IMR-90 (cell line): ENCODE data around the gene B4GALT5. TPM values are rescaled to one million over a fixed set of nuclear protein-coding genes. Genes with fewer than 3 reads are reported as not detected.

Experiments
- ATAC-seq: fragments of 200-7000 bp; cut with Tn5 transposase; 2 replicates; pipeline ENCODE4 v1.9.1; 2020; ENCODE audit warnings: low read depth, mild to moderate bottlenecking, moderate library complexity
- BruUV-seq: library from RNA; stranded (reverse); fragments of 400-500 nt; replicated peaks from 2 replicates; lab custom pipeline; 2021; lab: Mats Ljungman, UMichigan
- CTCF ChIA-PET: fragments of 300-600 bp; formaldehyde crosslinking; extraction: SDS; loops from one replicate; lab custom pipeline; 2021; ENCODE audit warnings: antibody characterized with exemption; lab: Yijun Ruan, JAX
- POLR2A ChIA-PET: fragments of 300-600 bp; sonication (Branson Sonifier 250); formaldehyde crosslinking; loops from one replicate; lab custom pipeline; 2022; ENCODE audit warnings: antibody characterized with exemption; ENCODE audit not compliant: unreplicated experiment; lab: Charles Lee
- DNase-seq: peaks from one replicate; pipeline ENCODE4 v3.0.0; 2013
- H2AFZ ChIP-seq: replicated peaks from 2 replicates; pipeline ENCODE3; 2013; ENCODE audit warnings: low read length, mild to moderate bottlenecking; ENCODE audit not compliant: poor library complexity
- H2AK5ac ChIP-seq: 2 replicates; pipeline ENCODE4 v1.6.1; 2013; ENCODE audit warnings: low read depth, low read length, inconsistent platforms
- H2AK9ac ChIP-seq: replicated peaks from 2 replicates; pipeline ENCODE3; 2013; ENCODE audit warnings: mild to moderate bottlenecking, low read depth, low read length, moderate library complexity; ENCODE audit not compliant: poor library complexity
- H2BK120ac ChIP-seq: 2 replicates; pipeline ENCODE4 v1.6.1; 2013; ENCODE audit warnings: low read depth, low read length, inconsistent platforms
- H2BK15ac ChIP-seq: 3 replicates; pipeline ENCODE4 v1.6.1; 2013; ENCODE audit warnings: low read depth, low read length, inconsistent platforms
- H2BK20ac ChIP-seq: 2 replicates; pipeline ENCODE4 v1.6.1; 2013; ENCODE audit warnings: low read depth, mild to moderate bottlenecking, inconsistent platforms, low read length, moderate library complexity
- H2BK5ac ChIP-seq: 2 replicates; pipeline ENCODE4 v1.6.1; 2013; ENCODE audit warnings: mild to moderate bottlenecking, low read depth, low read length, inconsistent platforms; ENCODE audit not compliant: poor library complexity, severe bottlenecking
- H3K14ac ChIP-seq: replicated peaks from 2 replicates; pipeline ENCODE4 v1.6.1; 2013; ENCODE audit warnings: low read depth, low read length, inconsistent platforms
- H3K18ac ChIP-seq: 2 replicates; pipeline ENCODE4 v1.6.1; 2013; ENCODE audit warnings: low read depth, low read length, control low read depth
- H3K23ac ChIP-seq: 2 replicates; pipeline ENCODE4 v1.6.1; 2013; ENCODE audit warnings: low read depth, low read length, inconsistent platforms
- H3K27ac ChIP-seq: 2 replicates; pipeline ENCODE4 v1.5.1; 2013; ENCODE audit warnings: mild to moderate bottlenecking, control low read depth, low read length; ENCODE audit not compliant: insufficient read depth
- H3K27me3 ChIP-seq: 2 replicates; pipeline ENCODE4 v1.6.1; 2013; ENCODE audit warnings: low read length; ENCODE audit not compliant: control insufficient read depth, insufficient read depth
- H3K36me3 ChIP-seq: 2 replicates; pipeline ENCODE4 v1.6.1; 2013; ENCODE audit warnings: low read length, mixed read lengths; ENCODE audit not compliant: control insufficient read depth, insufficient read depth
- H3K4ac ChIP-seq: 2 replicates; pipeline ENCODE4 v1.6.1; 2013; ENCODE audit warnings: low read depth, low read length, inconsistent platforms
- H3K4me1 ChIP-seq: 2 replicates; pipeline ENCODE4 v1.6.1; 2013; ENCODE audit warnings: low read length, mixed read lengths; ENCODE audit not compliant: control insufficient read depth, insufficient read depth
- H3K4me2 ChIP-seq: 2 replicates; pipeline ENCODE4 v1.6.1; 2013; ENCODE audit warnings: low read depth, mild to moderate bottlenecking, control low read depth, low read length, moderate library complexity
- H3K4me3 ChIP-seq: 2 replicates; pipeline ENCODE4 v1.5.1; 2013; ENCODE audit warnings: low read depth, mild to moderate bottlenecking, control low read depth, low read length, moderate library complexity; ENCODE audit not compliant: insufficient read depth
- H3K56ac ChIP-seq: 2 replicates; pipeline ENCODE4 v1.6.1; 2013; ENCODE audit warnings: low read length, inconsistent platforms; ENCODE audit not compliant: insufficient read depth; ENCODE audit errors: extremely low read depth
- H3K79me1 ChIP-seq, 2 experiments: 2 replicates each; pipeline ENCODE4 v1.6.1; 2013; ENCODE audit warnings: low read length in 2 of 2, inconsistent platforms in 1 of 2, low read depth in 1 of 2
- H3K9ac ChIP-seq: 2 replicates; pipeline ENCODE4 v1.6.1; 2013; ENCODE audit warnings: low read depth, low read length, control low read depth
- H3K9me1 ChIP-seq: 2 replicates; pipeline ENCODE4 v1.6.1; 2013; ENCODE audit warnings: low read length, inconsistent platforms; ENCODE audit not compliant: insufficient read depth
- H3K9me3 ChIP-seq: 2 replicates; pipeline ENCODE4 v1.6.1; 2013; ENCODE audit warnings: low read length; ENCODE audit not compliant: control insufficient read depth, insufficient read depth
- H4K20me1 ChIP-seq: 2 replicates; pipeline ENCODE4 v1.6.1; 2013; ENCODE audit warnings: low read length, inconsistent platforms; ENCODE audit not compliant: insufficient read depth
- H4K5ac ChIP-seq: 2 replicates; pipeline ENCODE4 v1.6.1; 2013; ENCODE audit warnings: mild to moderate bottlenecking, low read depth, low read length, control low read depth
- H4K8ac ChIP-seq, 2 experiments: 2 replicates each; pipeline ENCODE4 v1.6.1; 2013; ENCODE audit warnings: low read depth in 2 of 2, low read length in 2 of 2, control low read depth in 1 of 2, inconsistent platforms in 1 of 2
- H4K91ac ChIP-seq: 2 replicates; pipeline ENCODE4 v1.6.1; 2013; ENCODE audit warnings: low read depth, low read length, inconsistent platforms; ENCODE audit not compliant: insufficient read depth
- BHLHE40 ChIP-seq: fragments of 150-350 bp; IDR thresholded peaks from 2 replicates; pipeline ENCODE4 v1.6.1; 2016; ENCODE audit warnings: mild to moderate bottlenecking, low read depth, low read length
- CEBPB ChIP-seq: IDR thresholded peaks from 2 replicates; pipeline ENCODE4 v1.6.1; 2012; ENCODE audit warnings: low read depth, low read length, improper control_type of control experiment
- CHD1 ChIP-seq: IDR thresholded peaks from 2 replicates; pipeline ENCODE4 v1.6.1; 2012; ENCODE audit warnings: low read depth, low read length, improper control_type of control experiment
- CTCF ChIP-seq: conservative IDR thresholded peaks from 2 replicates; pipeline ENCODE4 v1.5.1; 2012; ENCODE audit warnings: mild to moderate bottlenecking, low read depth, low read length, improper control_type of control experiment
- FOS ChIP-seq: fragments of 150-350 bp; IDR thresholded peaks from 2 replicates; pipeline ENCODE4 v1.6.1; 2016; ENCODE audit warnings: low read depth, low read length
- MAFK ChIP-seq: IDR thresholded peaks from 2 replicates; pipeline ENCODE4 v1.6.1; 2012; ENCODE audit warnings: low read depth, low read length, improper control_type of control experiment
- MAZ ChIP-seq: IDR thresholded peaks from 2 replicates; pipeline ENCODE4 v1.6.1; 2012; ENCODE audit warnings: low read depth, mild to moderate bottlenecking, low read length, improper control_type of control experiment, moderate library complexity, borderline replicate concordance
- MXI1 ChIP-seq: IDR thresholded peaks from 2 replicates; pipeline ENCODE4 v1.6.1; 2012; ENCODE audit warnings: low read depth, mild to moderate bottlenecking, low read length, moderate library complexity, borderline replicate concordance
- NFE2L2 ChIP-seq: fragments of 150-350 bp; IDR thresholded peaks from 2 replicates; pipeline ENCODE4 v1.6.1; 2016; ENCODE audit warnings: low read depth, mild to moderate bottlenecking, low read length
- RAD21 ChIP-seq: IDR thresholded peaks from 2 replicates; pipeline ENCODE4 v1.6.1; 2012; ENCODE audit warnings: low read length, improper control_type of control experiment
- RCOR1 ChIP-seq: IDR thresholded peaks from 2 replicates; pipeline ENCODE4 v1.6.1; 2012; ENCODE audit warnings: mild to moderate bottlenecking, low read length, improper control_type of control experiment; ENCODE audit not compliant: insufficient replicate concordance
- RFX5 ChIP-seq: IDR thresholded peaks from 2 replicates; pipeline ENCODE4 v1.8.0; 2012; ENCODE audit warnings: low read depth, mild to moderate bottlenecking, low read length, moderate library complexity
- SMC3 ChIP-seq: fragments of 150-350 bp; IDR thresholded peaks from 2 replicates; pipeline ENCODE4 v1.6.1; 2016; ENCODE audit warnings: low read depth, mild to moderate bottlenecking, antibody characterized with exemption, low read length, moderate library complexity
- WGBS, 2 experiments: methylation state at CpG; one replicate each; pipeline versions ENCODE4 v1.1.5 to v1.1.7; 2013; ENCODE audit warnings: missing lambda C conversion rate in 2 of 2; ENCODE audit not compliant: insufficient read length in 1 of 2; ENCODE audit errors: extremely low coverage in 2 of 2; 5-methylcytosine and 5-hydroxymethylcytosine counted together
- dilution Hi-C: fragments of 300-500 bp; cut with HindIII; formaldehyde crosslinking; loops from one replicate; pipeline ENCODE4 v1.14.3; 2018; ENCODE audit warnings: low sequenced_read_pairs; ENCODE audit not compliant: unreplicated experiment
- in situ Hi-C: fragments of 300-500 bp; cut with MboI; formaldehyde crosslinking; loops from 3 replicates; pipeline ENCODE4 v1.14.3; 2019; ENCODE audit warnings: low sequenced_read_pairs, inconsistent platforms, mixed read lengths
- intact Hi-C: fragments of 100-400 bp; cut with micrococcal nuclease; formaldehyde crosslinking; loops from 2 replicates; pipeline ENCODE4 v1.10.0; 2022
- polyA plus RNA-seq, 3 experiments: library from polyadenylated mRNA; depleted of rRNA; stranded (reverse); fragments of >200 nt; gene quantifications; 2 replicates each; pipeline ENCODE4 v1.2.3, GENCODE V29; 2012; ENCODE audit warnings: low replicate concordance in 1 of 3
- total RNA-seq: library from RNA; depleted of rRNA; stranded (reverse); fragments of >200 nt; gene quantifications from 2 replicates; pipeline ENCODE4 v1.2.3, GENCODE V29; 2012
- TF ChIP-seq, protein P1 (sequence below): fragments of 150-350 bp; IDR thresholded peaks from 2 replicates; pipeline ENCODE4 v1.6.1; 2016; ENCODE audit warnings: low read depth, mild to moderate bottlenecking, low read length, moderate library complexity, borderline replicate concordance

Gene B4GALT5
- total and polyA plus RNA-seq, 2 of the 4 experiments (the other 2 are of a cell fraction), result 11.3 to 20.4 TPM

DNA sequence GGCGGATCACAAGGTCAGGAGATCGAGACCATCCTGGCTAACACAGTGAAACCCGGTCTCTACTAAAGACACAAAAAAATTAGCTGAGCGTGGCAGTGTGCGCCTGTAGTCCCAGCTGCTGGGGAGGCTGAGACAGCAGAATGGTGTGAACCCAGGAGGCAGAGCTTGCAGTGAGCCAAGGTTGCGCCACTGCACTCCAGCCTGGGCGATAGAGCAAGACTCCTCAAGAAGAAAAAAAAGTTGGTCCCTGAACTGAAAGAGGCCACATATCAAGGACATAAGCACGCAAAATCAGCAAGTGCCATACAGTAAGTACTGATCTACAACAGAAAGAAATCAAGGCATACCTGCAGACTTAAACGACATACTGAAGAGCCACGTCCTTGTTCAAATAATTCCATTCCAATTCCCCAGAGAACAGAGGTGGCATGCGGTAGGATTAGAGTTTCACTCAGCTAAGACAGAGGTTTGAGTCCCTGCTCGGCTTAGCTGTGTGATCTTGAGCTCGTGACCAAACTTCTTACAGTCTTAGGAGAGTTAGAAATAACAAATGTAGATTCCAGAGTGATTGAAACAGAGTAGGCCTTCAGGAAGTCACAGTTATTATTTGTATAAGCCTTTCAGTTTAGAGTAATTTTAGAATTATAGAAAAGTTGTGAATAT, 29.2 kb downstream of the B4GALT5 start:
- no peak overlapping the region for H2BK120ac ChIP-seq
- no peak overlapping the region for H3K18ac ChIP-seq
- no peaks in the 10 kb centered on the region for H3K36me3 ChIP-seq
- intact Hi-C loops, result no loop called here
- H4K8ac ChIP-seq, result peak overlapping the region in 1 of 2 experiments; percentile 47; a peak in 1 of 4 replicates
- H3K4me1 ChIP-seq, result peaks cover 8% of the 10 kb centered on the region
- H2BK15ac ChIP-seq, result no peak overlapping the region
- H2AFZ ChIP-seq, result no peak overlapping the region
- peaks cover 32 to 81% of the 10 kb centered on the region in 2 experiments for H3K79me1 ChIP-seq
- H4K91ac ChIP-seq, result no peak overlapping the region
- ATAC-seq (peak; percentile 58), DNase-seq (no peak)
- ChIA-PET CTCF (no interaction called here), POLR2A (no interaction called here)
- WGBS, 2 experiments, result 88% methylated on average over 4 of the region's 13 CpGs; no CpG with 5 or more reads in 1 of the 2 experiments
- H4K5ac ChIP-seq, result no peak overlapping the region
- no peak overlapping the region for H3K56ac ChIP-seq
- no peak overlapping the region for H2BK20ac ChIP-seq
- peak overlapping the region; percentile 76; the same call in 1 of the 2 replicates for H3K23ac ChIP-seq
- H3K9ac ChIP-seq, result no peak overlapping the region; the same call in 1 of the 2 replicates
- dilution Hi-C loops, result no loop called here
- H3K9me1 ChIP-seq, result peaks cover 23% of the 10 kb centered on the region
- no peaks in the 10 kb centered on the region for H3K9me3 ChIP-seq
- H2BK5ac ChIP-seq, result peak overlapping the region; percentile 20
- in situ Hi-C loops, result no loop called here
- no peak overlapping the region for H2AK9ac ChIP-seq
- 0 out of 2 replicates have a peak overlapping the region, but pooled peaks have one; percentile 24 for H2AK5ac ChIP-seq
- no peak overlapping the region for H3K4me3 ChIP-seq
- H3K4me2 ChIP-seq, result no peak overlapping the region
- no peak overlapping the region for H3K14ac ChIP-seq
- H4K20me1 ChIP-seq, result peaks cover 54% of the 10 kb centered on the region
- no peak for TF ChIP-seq FOS
- TF ChIP-seq MAFK, result no peak
- TF ChIP-seq RCOR1, result no peak
- TF ChIP-seq MAZ, result no peak
- no peak for TF ChIP-seq MXI1
- TF ChIP-seq CEBPB, result no peak
- TF ChIP-seq RAD21, result no peak
- TF ChIP-seq BHLHE40, result no peak
- no peak for TF ChIP-seq SMC3
- TF ChIP-seq, protein P1, sequence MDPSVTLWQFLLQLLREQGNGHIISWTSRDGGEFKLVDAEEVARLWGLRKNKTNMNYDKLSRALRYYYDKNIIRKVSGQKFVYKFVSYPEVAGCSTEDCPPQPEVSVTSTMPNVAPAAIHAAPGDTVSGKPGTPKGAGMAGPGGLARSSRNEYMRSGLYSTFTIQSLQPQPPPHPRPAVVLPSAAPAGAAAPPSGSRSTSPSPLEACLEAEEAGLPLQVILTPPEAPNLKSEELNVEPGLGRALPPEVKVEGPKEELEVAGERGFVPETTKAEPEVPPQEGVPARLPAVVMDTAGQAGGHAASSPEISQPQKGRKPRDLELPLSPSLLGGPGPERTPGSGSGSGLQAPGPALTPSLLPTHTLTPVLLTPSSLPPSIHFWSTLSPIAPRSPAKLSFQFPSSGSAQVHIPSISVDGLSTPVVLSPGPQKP, result no peak
- no peak for TF ChIP-seq RFX5
- no peak for TF ChIP-seq CHD1
- TF ChIP-seq CTCF, result no peak
- TF ChIP-seq NFE2L2, result no peak
- no peak overlapping the region for H3K4ac ChIP-seq
- H3K27me3 ChIP-seq, result no peaks in the 10 kb centered on the region
- H3K27ac ChIP-seq, result peak overlapping the region; percentile 48; the same call in 1 of the 2 replicates
- BruUV-seq, result no TSS peak
